NCI-H1436 (cell line): ENCODE measurements around the gene PPBP.

Experiments
- DNase-seq: peaks from one replicate; lab custom pipeline; 2025; lab: John Stamatoyannopoulos, UW

Gene PPBP, protein sequence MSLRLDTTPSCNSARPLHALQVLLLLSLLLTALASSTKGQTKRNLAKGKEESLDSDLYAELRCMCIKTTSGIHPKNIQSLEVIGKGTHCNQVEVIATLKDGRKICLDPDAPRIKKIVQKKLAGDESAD

DNA sequence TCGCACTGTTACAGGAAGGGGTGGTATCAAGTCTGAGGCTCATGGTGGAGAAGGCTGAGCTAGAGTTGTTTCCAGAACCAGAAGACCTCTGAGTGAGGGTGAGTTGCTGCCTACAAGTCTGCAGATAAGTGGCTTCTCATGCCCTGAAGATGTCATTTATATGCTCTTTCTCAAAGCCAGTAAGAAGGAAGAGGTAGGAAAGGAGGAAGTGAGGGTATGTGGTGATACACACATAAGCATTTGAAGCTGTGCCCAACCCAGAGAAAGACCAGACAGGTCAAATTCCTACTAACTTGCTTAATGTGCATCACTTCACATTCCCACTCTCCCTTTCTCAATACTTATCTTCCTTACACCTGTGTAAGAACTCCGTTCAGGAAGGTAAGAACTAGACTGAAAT is at the start of gene PPBP:
PPBP (minus strand) TSS at position 130 of the 400 bp plus-strand sequence; CDS start at position 43, 87 bp downstream.
- DNase-seq: no peak

DNA sequence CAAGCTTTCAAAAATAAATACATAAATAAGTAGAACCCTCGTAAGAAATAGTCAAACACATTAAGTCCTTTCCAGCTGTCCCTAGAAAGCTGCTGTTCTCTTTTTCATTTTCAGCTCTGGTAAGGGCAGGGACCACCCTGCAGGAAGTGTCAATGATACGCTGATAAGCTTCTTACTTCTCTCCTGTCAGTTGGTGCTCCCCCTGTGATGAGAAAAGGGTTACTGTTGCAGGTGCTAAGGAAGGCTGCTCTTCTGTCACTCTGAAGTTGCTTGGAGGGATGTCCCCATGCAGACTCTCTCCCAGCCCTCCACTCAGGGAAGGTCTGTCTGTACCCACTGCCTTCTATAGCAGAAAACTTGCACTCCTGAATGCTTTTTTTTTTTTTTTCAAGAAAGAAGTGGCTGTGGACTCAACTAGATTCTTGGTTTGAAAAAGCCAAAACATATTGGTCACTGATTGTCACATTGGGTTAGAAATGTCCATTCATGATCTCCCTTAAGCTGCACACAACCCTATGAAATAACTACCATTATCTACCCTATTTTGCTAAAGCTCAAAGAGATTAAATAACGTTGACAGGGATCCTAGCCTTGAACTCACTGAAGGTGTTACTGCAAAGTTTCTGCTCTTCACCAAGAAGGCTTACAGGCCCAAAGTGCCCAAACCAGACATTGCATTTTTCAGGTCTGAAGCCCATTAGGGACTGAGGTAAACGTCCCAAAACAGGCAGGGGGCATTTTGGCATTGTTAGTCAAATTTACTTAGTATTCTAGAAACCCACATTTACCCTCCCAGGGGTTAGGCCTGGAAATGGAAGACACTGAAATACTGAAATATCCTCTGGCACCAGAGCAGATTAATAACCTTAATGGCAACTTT is 49.3 kb upstream of the PPBP start:
- no peak for DNase-seq

DNA sequence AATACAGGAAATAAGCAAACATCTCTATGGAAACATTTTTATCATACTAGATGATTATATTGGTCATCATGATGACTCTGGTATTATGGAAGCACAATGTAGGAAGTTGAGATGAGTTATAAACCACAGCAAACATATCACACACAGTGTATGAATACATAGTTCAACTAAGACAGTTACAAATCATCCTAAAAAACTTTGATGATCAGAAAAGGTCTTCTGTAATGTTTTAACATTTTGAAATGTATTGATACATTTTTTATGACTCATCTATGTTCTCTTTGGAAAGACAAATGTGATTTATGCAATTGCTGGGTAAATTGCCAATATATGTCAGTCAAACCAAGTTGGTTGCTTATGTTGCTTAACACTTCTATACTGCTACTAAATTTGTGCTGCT is 45.7 kb upstream of the PPBP start:
- DNase-seq: no peak

DNA sequence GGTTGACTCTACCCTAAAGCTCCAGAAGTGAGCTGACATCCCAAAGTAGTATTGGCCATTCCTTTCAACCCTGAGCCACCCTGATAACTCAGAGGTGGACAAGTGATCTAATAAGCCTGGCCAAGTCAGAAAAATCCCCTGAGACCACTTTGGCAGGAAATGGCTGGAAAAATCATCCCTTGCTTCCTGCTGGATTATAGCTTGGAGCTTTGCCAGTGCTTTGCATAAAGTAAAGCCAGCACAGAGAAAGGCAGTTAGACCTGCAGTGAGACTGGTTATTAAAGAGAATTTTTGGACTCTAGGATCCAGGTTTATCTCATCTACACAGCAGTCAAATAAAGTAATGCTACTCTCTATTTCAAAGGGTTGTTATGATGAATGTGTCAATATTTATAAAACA is 44.1 kb upstream of the PPBP start:
- DNase-seq: no peak

DNA sequence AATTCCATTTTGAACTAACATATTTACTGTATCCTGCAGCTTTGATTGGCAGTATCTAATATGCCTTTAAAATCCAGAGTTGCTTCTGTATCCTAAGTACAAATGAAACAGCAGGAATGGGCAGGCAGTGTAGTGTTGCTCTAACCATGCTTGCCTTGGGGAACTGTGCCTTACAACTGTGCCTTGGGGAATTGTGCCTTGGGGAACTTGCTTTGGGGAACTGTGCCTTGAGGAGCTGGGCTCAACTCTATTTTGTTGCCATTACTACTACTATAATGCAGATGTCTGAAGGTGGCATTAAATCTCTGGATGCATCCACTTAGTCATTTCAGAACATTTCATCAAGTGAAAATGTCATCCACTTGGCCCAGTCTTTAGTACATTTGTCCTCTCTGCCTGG is 43.6 kb upstream of the PPBP start:
- no peak for DNase-seq

DNA sequence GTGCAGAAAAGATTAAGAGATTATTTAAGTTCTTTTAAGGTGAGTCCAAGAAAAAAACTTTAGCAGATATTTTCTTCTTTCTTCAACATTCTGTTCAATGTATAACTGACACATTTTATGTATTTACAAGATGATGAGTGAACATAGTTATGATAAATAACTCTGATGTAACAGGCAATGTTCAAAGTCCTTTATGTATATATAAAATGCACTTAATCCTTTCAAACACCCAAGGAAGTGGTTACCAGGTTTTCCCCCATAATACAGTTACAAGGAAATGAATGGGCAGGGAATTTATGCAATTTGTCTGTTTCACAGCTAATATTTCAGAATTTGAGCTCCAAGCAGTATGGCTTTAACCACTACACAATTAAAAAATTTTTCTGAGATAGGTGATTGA is 42.3 kb upstream of the PPBP start:
- DNase-seq: no peak

DNA sequence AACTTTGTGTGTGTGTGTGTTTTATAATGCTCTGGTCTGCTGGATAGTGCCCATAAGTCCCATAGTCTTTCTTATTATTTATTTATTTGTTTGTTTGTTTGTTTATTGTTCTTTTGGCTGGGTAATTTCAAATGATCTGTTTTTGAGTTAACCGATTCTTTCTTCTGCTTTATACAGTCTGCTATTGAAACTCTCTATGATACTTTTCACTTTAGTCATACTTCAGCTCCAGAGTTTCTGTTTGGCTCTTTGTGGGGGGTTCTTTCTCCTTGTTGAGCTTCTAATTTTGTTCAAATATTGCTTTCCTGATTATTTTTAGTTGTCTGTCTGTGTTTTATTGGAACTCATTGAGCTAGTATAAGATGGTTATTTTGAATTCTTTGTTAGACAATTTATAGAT is 40.5 kb upstream of the PPBP start:
- DNase-seq: no peak

DNA sequence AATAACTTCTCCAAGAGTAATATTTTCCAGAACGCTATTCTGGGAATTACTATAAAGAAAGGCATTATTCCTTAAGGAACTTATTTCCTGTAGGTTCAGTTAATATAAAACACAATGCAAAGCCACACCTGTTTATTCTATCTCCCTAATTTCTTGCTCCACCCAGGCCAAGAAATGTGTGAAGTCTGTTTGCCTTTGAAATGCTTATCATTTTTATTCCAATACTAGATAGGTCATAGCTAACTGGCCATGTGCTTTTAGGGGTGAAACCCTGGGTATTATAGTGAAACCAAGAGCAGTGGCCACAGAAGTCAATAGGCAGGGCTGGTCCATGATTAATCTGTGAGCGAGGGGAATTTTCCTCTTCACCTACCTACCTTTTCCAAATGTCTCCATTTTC is 35.7 kb upstream of the PPBP start:
- DNase-seq: no peak

DNA sequence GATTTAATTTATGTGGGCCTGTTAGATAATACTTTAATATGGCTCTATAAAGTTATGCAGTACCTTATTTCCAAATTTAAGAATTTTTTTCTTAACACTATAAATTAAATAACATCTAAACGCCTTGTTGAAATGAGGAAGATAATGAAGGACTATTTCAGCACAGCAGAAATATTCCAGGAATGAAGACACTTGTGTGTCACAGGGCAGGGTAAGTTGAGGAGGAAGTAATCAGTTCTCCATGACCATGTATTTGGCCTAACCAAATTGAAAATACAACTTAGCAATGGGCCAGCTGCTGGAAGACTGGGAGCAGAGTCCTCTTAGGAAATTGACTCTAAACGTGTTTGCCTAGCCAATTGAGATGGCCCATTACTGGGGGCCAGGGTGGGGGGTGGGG is 33.6 kb upstream of the PPBP start:
- DNase-seq: no peak

DNA sequence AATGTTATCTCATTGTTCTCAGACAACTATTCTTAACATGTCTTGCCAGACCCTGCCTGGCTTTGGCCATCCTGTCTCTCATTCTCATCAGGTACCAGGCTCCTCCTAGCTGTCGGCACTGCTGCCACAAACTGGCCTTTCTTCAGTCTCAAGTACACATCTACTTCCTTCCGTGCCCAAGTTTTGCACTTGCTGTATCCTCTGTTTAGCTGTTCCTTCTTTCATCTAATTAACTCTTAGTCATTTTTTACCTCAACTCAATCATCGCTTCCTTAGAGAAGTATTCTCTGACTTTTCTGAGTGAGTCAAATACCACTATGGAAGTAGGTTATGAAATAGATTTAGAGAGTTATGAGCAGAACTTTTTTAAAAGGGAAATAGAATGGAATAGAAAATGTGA is 30.8 kb upstream of the PPBP start:
- no peak for DNase-seq

DNA sequence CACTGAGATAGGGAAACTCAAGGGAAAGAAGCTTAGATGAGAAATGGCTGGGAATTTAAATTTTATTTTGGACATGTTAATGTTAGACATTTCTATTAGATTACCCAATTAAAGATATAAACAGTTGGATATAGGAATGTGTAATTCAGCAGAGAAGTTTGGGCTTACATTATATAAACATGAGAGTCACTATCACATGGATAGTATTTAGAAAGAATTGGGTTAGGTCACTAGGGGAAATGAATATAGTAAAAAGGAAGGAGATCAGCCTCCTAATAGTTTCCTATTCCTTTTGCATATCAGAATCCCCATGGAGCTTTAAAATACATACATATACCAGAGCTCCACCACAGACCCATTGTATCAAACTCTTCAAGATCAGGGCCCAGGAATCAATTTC is 30.1 kb upstream of the PPBP start:
- DNase-seq: no peak

DNA sequence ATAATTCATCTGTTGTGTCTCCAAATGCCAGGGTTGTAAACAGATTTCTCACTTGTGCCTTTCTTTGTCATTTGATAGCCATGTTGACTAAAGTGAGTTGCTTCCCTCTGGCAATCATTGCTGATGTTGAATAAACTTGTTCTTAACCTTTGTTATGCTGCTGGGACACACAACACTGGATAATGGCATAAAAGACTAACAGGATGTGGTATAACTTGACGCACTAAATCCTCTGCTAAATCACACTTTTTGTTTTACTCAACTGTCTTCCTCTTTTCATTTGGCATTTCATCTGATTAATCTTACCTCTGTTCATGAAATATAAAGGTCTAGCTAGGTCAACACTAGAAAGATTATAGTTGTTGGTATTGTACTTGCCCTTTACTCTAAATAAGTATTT is 28.1 kb upstream of the PPBP start:
- DNase-seq: no peak

DNA sequence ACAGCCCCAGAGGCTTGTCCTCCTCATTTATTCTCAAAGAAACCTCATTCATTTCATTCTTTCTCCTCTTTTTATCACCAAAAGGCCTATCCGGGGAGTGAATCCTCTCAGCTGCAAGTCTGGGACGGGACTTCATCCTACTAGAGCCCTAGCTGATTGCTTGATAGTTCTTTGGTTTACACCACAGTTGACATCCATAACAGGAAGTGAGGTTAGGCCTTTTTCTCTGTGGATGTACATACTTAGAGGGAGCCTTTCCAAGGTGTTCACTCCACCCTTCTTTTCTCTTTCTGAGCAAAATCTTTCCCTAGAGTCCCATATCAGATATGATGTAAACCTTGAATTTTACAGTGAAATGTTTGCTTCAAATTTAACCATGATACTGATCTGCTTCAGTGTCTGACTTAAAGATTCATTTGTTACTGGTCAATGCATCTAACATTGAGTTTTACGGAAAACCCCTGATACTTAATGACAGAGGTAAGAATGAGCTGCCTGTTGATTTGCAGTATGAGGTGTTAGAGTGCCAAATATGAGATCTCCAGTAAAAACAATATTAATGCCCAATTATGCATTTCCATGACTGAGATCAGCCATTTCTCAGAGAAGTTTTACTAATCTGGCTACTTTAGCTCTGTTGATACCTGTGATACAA is 27.3 kb upstream of the PPBP start:
- DNase-seq: no peak

DNA sequence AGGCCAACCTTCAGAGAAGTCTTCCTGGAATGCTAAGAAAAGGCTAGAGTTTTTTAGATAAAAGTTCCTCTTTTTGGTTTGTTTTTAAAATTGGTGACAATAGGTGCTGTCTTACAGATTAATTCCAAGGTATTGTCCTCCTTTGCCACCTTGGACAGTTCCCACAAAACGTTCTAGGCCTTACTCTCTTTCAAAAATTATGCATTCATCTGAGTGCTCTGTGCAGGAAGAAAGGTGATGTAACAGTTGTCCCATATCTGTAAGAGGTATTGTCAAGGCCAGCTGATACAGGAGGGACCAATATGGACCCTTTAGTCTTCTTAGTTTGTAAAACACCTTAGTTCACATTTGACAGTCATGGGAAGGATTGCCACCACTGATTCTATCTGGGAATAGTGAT is 26.3 kb upstream of the PPBP start:
- no peak for DNase-seq

DNA sequence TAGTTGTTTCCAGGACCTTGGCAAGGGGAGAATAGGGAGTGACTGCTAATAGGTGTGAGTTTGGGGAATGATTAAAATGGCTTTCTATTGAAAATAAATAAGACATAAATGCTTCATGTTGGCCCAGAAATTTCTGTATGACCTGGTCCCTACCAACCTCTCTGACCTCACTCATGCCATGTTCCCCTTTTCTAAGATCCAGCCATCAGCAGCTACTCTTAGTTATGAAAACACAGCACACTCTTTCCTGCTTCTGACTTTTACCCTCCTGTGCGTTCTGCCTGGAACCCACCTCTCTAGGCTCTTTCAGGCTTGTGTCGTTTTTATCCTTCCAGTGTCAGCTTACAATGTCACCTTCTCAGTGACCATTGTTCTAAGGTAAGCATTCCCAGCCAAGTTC is 25.3 kb upstream of the PPBP start:
- no peak for DNase-seq

DNA sequence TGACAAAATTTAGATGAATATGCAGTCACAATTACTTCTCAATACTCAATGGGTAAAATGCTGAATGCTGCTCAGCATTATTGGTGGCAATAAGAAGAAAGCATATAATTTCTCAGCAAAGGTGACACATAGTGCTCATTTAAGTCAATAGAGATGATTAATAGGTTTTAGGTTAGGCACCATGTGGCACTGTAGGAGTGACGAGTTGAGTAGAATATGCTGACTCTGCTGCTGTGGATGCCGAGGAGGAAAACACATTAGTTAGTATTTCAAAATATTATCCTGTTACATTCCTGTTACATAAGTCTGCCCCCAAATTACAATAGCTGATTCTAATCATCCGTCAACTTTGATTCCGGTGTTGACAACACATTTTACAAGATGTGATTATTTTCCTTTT is 24.1 kb upstream of the PPBP start:
- no peak for DNase-seq

DNA sequence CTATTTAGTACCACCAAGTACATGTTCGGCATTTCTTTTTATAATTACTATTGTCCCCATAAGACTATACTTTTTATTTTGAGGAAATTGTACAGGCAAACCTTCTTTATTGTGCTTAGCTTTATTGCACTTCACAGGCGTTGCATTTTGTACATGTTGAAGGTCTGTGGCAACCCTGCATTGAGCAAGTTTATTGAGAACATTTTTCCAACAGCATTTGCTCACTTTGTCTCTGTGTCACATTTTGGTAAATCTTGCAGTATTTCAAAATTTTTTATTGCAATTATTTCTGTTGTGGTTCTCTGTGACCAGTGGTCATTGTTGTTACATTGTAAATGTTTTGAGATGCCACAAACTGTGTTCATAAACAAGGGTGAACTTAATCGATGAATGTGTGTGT is 21.3 kb upstream of the PPBP start:
- DNase-seq: no peak

DNA sequence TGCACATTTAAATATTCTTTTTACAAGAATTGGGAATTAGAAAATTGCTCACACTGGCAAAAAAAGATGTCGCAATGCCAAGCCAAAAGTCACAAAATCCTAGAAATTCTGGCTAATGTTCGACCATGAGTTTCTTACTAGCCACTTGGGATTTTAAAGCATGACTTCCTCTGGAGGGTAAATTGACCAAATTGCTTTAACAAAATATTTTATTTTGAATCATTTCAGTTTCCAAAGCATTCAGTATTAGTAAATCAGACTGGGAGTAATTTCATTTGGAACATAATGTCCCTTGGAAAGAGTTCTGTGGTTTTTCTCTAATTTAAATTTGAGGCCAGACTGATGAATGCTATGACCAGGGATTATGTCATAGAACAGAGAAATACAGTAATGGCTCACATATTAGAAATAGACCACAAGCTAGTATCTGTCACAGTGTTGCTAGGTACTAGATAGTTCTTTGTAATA is 18.1 kb upstream of the PPBP start:
- DNase-seq: no peak

DNA sequence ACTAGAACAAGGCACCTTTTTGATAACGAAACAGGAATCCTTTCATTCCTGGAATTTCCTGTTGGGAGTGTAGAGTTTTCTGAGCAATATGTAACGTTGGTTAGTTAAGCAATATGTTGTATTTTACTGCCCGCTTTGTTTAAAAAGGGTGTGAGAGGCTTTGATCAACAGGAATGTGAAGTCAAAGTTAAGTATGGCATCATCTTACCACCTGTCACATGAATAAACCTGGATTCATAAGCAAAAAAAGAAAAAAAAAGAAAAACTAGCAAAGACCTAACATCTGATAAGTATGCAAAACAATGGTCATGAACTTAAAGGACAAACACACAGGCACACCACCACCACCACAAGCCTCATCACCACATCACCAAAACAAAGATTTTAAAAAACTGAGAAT is 17.5 kb upstream of the PPBP start:
- no peak for DNase-seq

DNA sequence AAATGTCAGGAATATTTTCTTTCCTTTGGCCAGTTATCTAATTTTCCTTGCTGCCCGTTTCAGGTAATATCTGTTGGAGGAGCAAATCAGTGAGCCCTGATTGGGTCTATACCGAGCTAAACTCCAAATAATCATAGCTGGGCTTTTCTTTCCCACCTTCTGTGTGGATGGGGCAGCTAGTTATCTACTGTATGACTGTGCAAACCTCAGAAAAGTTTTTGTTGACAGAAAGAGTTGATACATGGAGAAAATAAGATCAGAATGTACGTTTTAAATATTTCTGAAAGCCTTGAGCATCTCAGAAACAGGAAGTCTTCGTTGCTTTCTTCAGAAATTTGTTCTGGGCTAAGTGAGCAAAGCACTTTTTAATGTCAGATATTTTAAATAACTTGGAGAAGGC is 16.7 kb upstream of the PPBP start:
- no peak for DNase-seq

DNA sequence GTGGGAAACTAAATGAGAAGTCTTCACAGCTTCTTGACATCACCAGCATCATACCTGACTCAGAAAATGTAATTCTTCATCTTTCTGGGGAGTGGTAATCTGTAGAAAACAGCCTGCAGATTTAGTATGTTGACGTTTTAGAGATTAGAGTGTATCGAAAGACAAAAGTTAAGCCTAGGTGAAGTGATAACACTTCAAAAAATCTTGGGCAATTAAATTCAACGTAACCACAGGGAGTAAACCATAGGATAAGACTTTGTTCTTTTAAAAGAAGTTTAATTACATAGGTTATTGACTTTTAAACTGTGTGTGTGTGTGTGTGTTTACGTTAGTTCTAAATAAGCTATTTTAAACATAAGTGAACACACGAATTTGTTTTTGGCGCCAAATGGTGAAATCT is 12.3 kb upstream of the PPBP start:
- DNase-seq: no peak

DNA sequence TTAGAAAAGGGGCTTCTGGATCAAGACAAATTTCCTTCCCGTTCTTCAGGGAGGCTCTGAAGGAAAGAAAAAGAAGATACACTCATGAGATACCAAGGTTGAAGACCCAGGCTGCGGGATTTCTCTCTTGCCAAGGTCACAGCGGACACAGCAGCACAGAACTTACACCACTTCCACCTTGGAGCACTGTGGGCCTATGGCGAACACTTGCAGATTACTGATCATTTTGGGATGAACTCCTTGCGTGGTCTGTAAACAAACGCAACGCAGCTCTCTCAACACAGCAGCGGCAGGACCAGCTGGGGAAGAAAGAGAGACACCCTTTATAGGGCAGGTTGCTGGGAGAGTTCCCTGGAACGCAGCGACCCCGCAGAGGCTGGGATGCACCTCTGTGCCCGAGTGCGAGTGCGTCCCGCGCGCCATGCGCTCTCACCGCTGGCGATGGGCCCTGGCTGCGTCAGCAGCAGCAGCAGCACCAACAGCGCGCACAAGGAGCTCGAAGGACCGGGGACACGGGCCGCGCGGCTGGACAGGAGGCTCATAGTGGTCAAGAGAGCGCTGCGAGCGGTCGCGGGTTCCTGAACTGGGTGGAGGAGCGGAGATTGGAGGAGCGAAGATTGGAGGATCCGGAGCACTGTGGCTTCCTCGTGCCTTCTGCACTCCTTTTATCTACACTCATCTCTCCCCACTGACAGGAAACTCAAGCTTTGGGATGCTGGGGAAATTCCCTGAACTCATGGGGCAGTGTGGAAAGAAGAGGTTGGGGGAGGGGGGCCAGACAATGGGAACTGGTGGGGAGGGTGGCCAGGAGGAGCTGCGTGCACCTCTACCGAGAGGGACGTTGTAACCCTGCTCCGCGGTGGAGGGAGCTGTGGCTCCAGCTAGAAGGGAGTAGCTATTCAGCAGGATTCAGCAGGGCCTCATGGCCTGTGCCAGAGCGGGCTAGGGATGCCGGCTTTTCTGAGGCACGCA is 10.3 kb upstream of the PPBP start, which contains the start of gene CXCL5:
CXCL5 (minus strand) TSS at position 638 of the 972 bp plus-strand sequence; CDS start at position 542, 96 bp downstream.
- no peak for DNase-seq
